ENCODE data around the gene OR5F1.

DNA sequence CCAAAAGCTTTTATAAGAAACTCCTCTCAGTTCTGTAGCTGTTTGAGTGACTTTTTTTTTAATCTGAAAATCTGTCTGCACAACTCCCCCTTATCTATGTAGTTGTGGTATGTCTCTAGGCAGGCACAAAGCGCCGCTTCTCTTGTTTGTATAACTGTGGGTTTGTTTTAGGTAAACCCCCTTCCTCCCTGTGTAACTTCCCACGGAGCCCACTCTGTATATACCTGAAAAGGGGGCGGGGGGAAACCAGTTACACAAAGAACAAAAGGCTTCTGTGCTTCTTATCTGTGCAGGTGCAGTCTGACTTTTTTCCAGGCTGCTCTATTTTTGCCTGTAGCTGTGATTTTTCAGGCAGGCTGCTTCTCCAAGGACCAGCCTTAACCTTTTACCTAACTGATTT, 37.9 kb downstream of the OR5F1 start:
- TF ChIP-seq, protein P1, sequence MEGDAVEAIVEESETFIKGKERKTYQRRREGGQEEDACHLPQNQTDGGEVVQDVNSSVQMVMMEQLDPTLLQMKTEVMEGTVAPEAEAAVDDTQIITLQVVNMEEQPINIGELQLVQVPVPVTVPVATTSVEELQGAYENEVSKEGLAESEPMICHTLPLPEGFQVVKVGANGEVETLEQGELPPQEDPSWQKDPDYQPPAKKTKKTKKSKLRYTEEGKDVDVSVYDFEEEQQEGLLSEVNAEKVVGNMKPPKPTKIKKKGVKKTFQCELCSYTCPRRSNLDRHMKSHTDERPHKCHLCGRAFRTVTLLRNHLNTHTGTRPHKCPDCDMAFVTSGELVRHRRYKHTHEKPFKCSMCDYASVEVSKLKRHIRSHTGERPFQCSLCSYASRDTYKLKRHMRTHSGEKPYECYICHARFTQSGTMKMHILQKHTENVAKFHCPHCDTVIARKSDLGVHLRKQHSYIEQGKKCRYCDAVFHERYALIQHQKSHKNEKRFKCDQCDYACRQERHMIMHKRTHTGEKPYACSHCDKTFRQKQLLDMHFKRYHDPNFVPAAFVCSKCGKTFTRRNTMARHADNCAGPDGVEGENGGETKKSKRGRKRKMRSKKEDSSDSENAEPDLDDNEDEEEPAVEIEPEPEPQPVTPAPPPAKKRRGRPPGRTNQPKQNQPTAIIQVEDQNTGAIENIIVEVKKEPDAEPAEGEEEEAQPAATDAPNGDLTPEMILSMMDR (IDR thresholded peaks at IDR 0.05; ENCODE audit: insufficient read depth, low read depth, low read length): no peak
- no peak for TF ChIP-seq EZH2 (IDR thresholded peaks at IDR 0.05; ENCODE audit: insufficient read depth, low read length)
